Measurements from ENCODE around the gene BTC.

- no peak for TF ChIP-seq CTCF (IDR thresholded peaks at IDR 0.05)
- no peak for TF ChIP-seq POLR2A (IDR thresholded peaks at IDR 0.05)
- no peak for TF ChIP-seq POLR2AphosphoS5 (IDR thresholded peaks at IDR 0.05)
Observed at GRCh38 chr4:74805601-74806000, 11.3 kb upstream of the BTC start.

Measured in transverse colon (tissue), 4 donors.